NOMO-1 (cell line): ENCODE data around the gene NUDT12.

Source experiments
- DNase-seq, 2 experiments: peaks; one replicate each; lab custom pipeline; 2025; ENCODE audit not compliant: unreplicated experiment in 2 of 2; lab: John Stamatoyannopoulos, UW

NUDT12 gene

GRCh38 chr5:103562453-103563157 is at the start of gene NUDT12:
Gene NUDT12 (minus strand): TSS chr5:103562789. CDS start chr5:103560248, 2,541 bp downstream.
- DNase-seq: peak; percentile 54 to 71

GRCh38 chr5:103607346-103607745 is 44.8 kb upstream of the NUDT12 start:
- DNase-seq: no peak

GRCh38 chr5:103605277-103605676 is 42.7 kb upstream of the NUDT12 start:
- DNase-seq: no peak

- no peak for DNase-seq
Observed at GRCh38 chr5:103602438-103602837, 39.8 kb upstream of the NUDT12 start.

GRCh38 chr5:103601314-103601713 is 38.7 kb upstream of the NUDT12 start:
- no peak for DNase-seq

GRCh38 chr5:103600086-103600485 is 37.5 kb upstream of the NUDT12 start:
- DNase-seq: no peak

- no peak for DNase-seq
Observed at GRCh38 chr5:103598997-103599566, 36.5 kb upstream of the NUDT12 start.

- DNase-seq: no peak
Observed at GRCh38 chr5:103590221-103590620, 27.6 kb upstream of the NUDT12 start.

GRCh38 chr5:103589776-103590175 is 27.2 kb upstream of the NUDT12 start:
- DNase-seq: no peak

- no peak for DNase-seq
Observed at GRCh38 chr5:103589357-103589756, 26.8 kb upstream of the NUDT12 start.

- peak in 1 of 2 experiments; percentile 2 for DNase-seq
Observed at GRCh38 chr5:103587185-103587748, 24.7 kb upstream of the NUDT12 start.

- peak; percentile 31 to 44 for DNase-seq
Observed at GRCh38 chr5:103582364-103582763, 19.8 kb upstream of the NUDT12 start.

- no peak for DNase-seq
Observed at GRCh38 chr5:103573411-103573810, 10.8 kb upstream of the NUDT12 start.

- no peak for DNase-seq
Observed at GRCh38 chr5:103572454-103572853, 9.9 kb upstream of the NUDT12 start.

- DNase-seq: no peak
Observed at GRCh38 chr5:103571730-103572129, 9.1 kb upstream of the NUDT12 start.

- no peak for DNase-seq
Observed at GRCh38 chr5:103569313-103570060, 6.9 kb upstream of the NUDT12 start.

GRCh38 chr5:103565719-103566118 is 3.1 kb upstream of the NUDT12 start:
- DNase-seq: no peak

GRCh38 chr5:103561685-103562452 is 720 bp downstream of the NUDT12 start:
- DNase-seq: peak in 1 of 2 experiments; percentile 54

GRCh38 chr5:103560826-103561225 is 1.8 kb downstream of the NUDT12 start:
- no peak for DNase-seq

GRCh38 chr5:103546858-103547257 is 15.7 kb downstream of the NUDT12 start:
- no peak for DNase-seq

- no peak for DNase-seq
Observed at GRCh38 chr5:103542441-103542840, 20.1 kb downstream of the NUDT12 start.
